Ascending aorta (tissue), 2 donors: ENCODE results near the gene ABTB2. TPM values are rescaled to one million over a fixed set of nuclear protein-coding genes. Genes with fewer than 3 reads are reported as not detected.

Experiments
- DNase-seq, 2 donors: peaks; one replicate each; pipeline ENCODE4 v3.0.0-alpha.2; 2019; ENCODE audit warnings: low spot score in 2 of 2
- H3K27ac ChIP-seq, 2 donors: fragments of 200-600 bp; sonication (generic); one replicate each; pipeline ENCODE4 v1.5.1; 2016 to 2017; ENCODE audit warnings: mild to moderate bottlenecking in 1 of 2
- H3K27me3 ChIP-seq: fragments of 200-600 bp; sonication (generic); one replicate; pipeline ENCODE4 v1.5.1; 2017
- H3K36me3 ChIP-seq, 2 donors: fragments of 200-600 bp; sonication (generic); one replicate each; pipeline ENCODE4 v1.5.1; 2016
- H3K4me1 ChIP-seq, 2 donors: fragments of 200-600 bp; sonication (generic); one replicate each; pipeline ENCODE4 v1.5.1; 2016 to 2017; ENCODE audit warnings: mild to moderate bottlenecking in 1 of 2
- H3K4me3 ChIP-seq, 2 donors: fragments of 200-600 bp; sonication (generic); one replicate each; pipeline ENCODE4 v1.5.1; 2016 to 2017; ENCODE audit warnings: mild to moderate bottlenecking in 1 of 2
- H3K9me3 ChIP-seq, 2 donors: fragments of 200-600 bp; sonication (generic); one replicate each; pipeline ENCODE4 v1.5.1; 2016
- CTCF ChIP-seq, 3 experiments: fragments of 200-600 bp in 2 of 3; fragments of 450-650 bp in 1 of 3; sonication (generic) in 2 of 3; IDR thresholded peaks; one replicate each; pipeline ENCODE4 v1.5.1; 2016 to 2019; ENCODE audit warnings: antibody characterized with exemption in 3 of 3, mild to moderate bottlenecking in 1 of 3, moderate library complexity in 1 of 3
- intact Hi-C: fragments of 100-400 bp; cut with DNase I; formaldehyde crosslinking; loops from one replicate; pipeline ENCODE4 v1.15.1; 2023
- total RNA-seq: library from RNA; depleted of rRNA; stranded (reverse); fragments of >200 nt; gene quantifications from one replicate; pipeline ENCODE4 v1.1.0, GENCODE V29; 2016

The ABTB2 gene
- total RNA-seq, 1 donor from 2014 or later, result 7.9 TPM

- Histone ChIP-seq H3K27me3 (no peaks in the 10 kb centered on the region), H3K27ac (peak overlapping the region; percentile 76 to 80), H3K4me3 (no peak overlapping the region), H3K36me3 (no peaks in the 10 kb centered on the region), H3K4me1 (peaks cover 4 to 13% of the 10 kb centered on the region in 2 donors), H3K9me3 (no peaks in the 10 kb centered on the region)
- no peak for TF ChIP-seq CTCF (IDR thresholded peaks at IDR 0.05)
- no peak for DNase-seq
- intact Hi-C loops, result loop anchor here (2.0 to 5.0 kb wide), 5 partner anchors 23 to 83 kb away; partner anchors contain the start of gene ABTB2
Measured at GRCh38 chr11:34275486-34275885, 82.3 kb downstream of the ABTB2 start.

- Histone ChIP-seq H3K9me3 (no peaks in the 10 kb centered on the region), H3K36me3 (no peaks in the 10 kb centered on the region), H3K27ac (peak overlapping the region; percentile 76 to 80), H3K4me3 (no peak overlapping the region), H3K27me3 (no peaks in the 10 kb centered on the region), H3K4me1 (peaks cover 4 to 13% of the 10 kb centered on the region in 2 donors)
- no peak for TF ChIP-seq CTCF (IDR thresholded peaks at IDR 0.05)
- intact Hi-C loops, result loop anchor here (2.0 to 5.0 kb wide), 6 partner anchors 22 to 223 kb away; partner anchors contain the start of genes ABTB2 and CAPRIN1
- peak; percentile 71 to 97 for DNase-seq
Measured at GRCh38 chr11:34274712-34275398, 83.0 kb downstream of the ABTB2 start.

- TF ChIP-seq CTCF (IDR thresholded peaks at IDR 0.05), result no peak
Measured at GRCh38 chr11:34273099-34273498, 84.7 kb downstream of the ABTB2 start.

GRCh38 chr11:34271727-34272126 lies 86.1 kb downstream of the ABTB2 start:
- intact Hi-C loops, result loop anchor here (5.0 kb wide), 1 partner anchor 219 kb away; the partner anchor contains the start of gene CAPRIN1
- H3K27ac ChIP-seq, result no peak overlapping the region
- TF ChIP-seq CTCF (IDR thresholded peaks at IDR 0.05), result no peak
- no peaks in the 10 kb centered on the region for H3K27me3 ChIP-seq
- no peak overlapping the region for H3K4me3 ChIP-seq
- DNase-seq, result no peak
- peaks cover 4 to 25% of the 10 kb centered on the region in 2 donors for H3K4me1 ChIP-seq
- H3K9me3 ChIP-seq, result no peaks in the 10 kb centered on the region
- H3K36me3 ChIP-seq, result no peaks in the 10 kb centered on the region

More at GRCh38 chr11:34273099-34273498, 84.7 kb downstream of the ABTB2 start:
- H3K9me3 ChIP-seq, result no peaks in the 10 kb centered on the region
- no peak overlapping the region for H3K27ac ChIP-seq
- no peak overlapping the region for H3K4me3 ChIP-seq
- H3K27me3 ChIP-seq, result no peaks in the 10 kb centered on the region
- H3K36me3 ChIP-seq, result no peaks in the 10 kb centered on the region
- H3K4me1 ChIP-seq, result peaks cover 4 to 15% of the 10 kb centered on the region in 2 donors
- intact Hi-C loops, result loop anchor here (5.0 kb wide), 1 partner anchor 221 kb away; the partner anchor contains the start of gene CAPRIN1
- DNase-seq, result no peak

GRCh38 chr11:34270711-34271110 lies 87.1 kb downstream of the ABTB2 start:
- TF ChIP-seq CTCF (IDR thresholded peaks at IDR 0.05), result no peak
- no peaks in the 10 kb centered on the region for H3K27me3 ChIP-seq
- H3K36me3 ChIP-seq, result no peaks in the 10 kb centered on the region
- H3K4me3 ChIP-seq, result no peak overlapping the region
- H3K27ac ChIP-seq, result no peak overlapping the region
- H3K4me1 ChIP-seq, result peaks cover 8 to 30% of the 10 kb centered on the region in 2 donors
- H3K9me3 ChIP-seq, result no peaks in the 10 kb centered on the region
- no peak for DNase-seq
- intact Hi-C loops, result loop anchor here (5.0 kb wide), 1 partner anchor 218 kb away; the partner anchor contains the start of gene CAPRIN1
